ENCODE measurements around the gene SRC. TPM values are rescaled to one million over a fixed set of nuclear protein-coding genes. Genes with fewer than 3 reads are reported as not detected.

SRC gene
- total RNA-seq, 1 experiment from 2014 or later, result 7.6 TPM

GRCh38 chr20:37443596-37443995, 97.7 kb downstream of the SRC start:
- DNase-seq (ENCODE audit: low read depth in 1 of 2, low spot score in 2 of 2), result no peak
- H3K27ac ChIP-seq, result no peak overlapping the region
- H3K4me1 ChIP-seq (replicated peaks), result no peaks in the 10 kb centered on the region
- no peaks in the 10 kb centered on the region for H3K9me3 ChIP-seq (replicated peaks)
- peaks cover 7% of the 10 kb centered on the region; the same call in 1 of the 2 replicates for H3K27me3 ChIP-seq (replicated peaks)
- H3K36me3 ChIP-seq, result no peaks in the 10 kb centered on the region
- H3K4me3 ChIP-seq, result no peak overlapping the region

GRCh38 chr20:37445041-37445440, 99.1 kb downstream of the SRC start:
- no peak for DNase-seq (ENCODE audit: low read depth in 1 of 2, low spot score in 2 of 2)
- Histone ChIP-seq H3K9me3 (replicated peaks) (no peaks in the 10 kb centered on the region), H3K4me1 (replicated peaks) (no peaks in the 10 kb centered on the region), H3K4me3 (no peak overlapping the region), H3K36me3 (no peaks in the 10 kb centered on the region), H3K27ac (no peak overlapping the region), H3K27me3 (replicated peaks) (peaks cover 7% of the 10 kb centered on the region; the same call in 1 of the 2 replicates)

- Histone ChIP-seq H3K36me3 (no peaks in the 10 kb centered on the region), H3K27ac (no peak overlapping the region), H3K4me1 (replicated peaks) (no peaks in the 10 kb centered on the region), H3K27me3 (replicated peaks) (peaks cover 2% of the 10 kb centered on the region; the same call in 1 of the 2 replicates), H3K4me3 (no peak overlapping the region), H3K9me3 (replicated peaks) (no peaks in the 10 kb centered on the region)
- no peak for DNase-seq (ENCODE audit: low read depth in 1 of 2, low spot score in 2 of 2)
Observed at GRCh38 chr20:37446286-37447032, 100.5 kb downstream of the SRC start.

- no peak overlapping the region for H3K27ac ChIP-seq
- H3K27me3 ChIP-seq (replicated peaks), result peaks cover 2% of the 10 kb centered on the region; the same call in 1 of the 2 replicates
- H3K4me1 ChIP-seq (replicated peaks), result no peaks in the 10 kb centered on the region
Observed at GRCh38 chr20:37447688-37448087, 101.7 kb downstream of the SRC start.

GRCh38 chr20:37449276-37449675, 103.3 kb downstream of the SRC start:
- Histone ChIP-seq H3K36me3 (no peaks in the 10 kb centered on the region), H3K27ac (no peak overlapping the region), H3K4me1 (replicated peaks) (no peaks in the 10 kb centered on the region), H3K27me3 (replicated peaks) (peaks cover 2% of the 10 kb centered on the region; the same call in 1 of the 2 replicates), H3K9me3 (replicated peaks) (no peaks in the 10 kb centered on the region), H3K4me3 (no peak overlapping the region)
- DNase-seq (ENCODE audit: low read depth in 1 of 2, low spot score in 2 of 2), result no peak

More at GRCh38 chr20:37447688-37448087, 101.7 kb downstream of the SRC start:
- Histone ChIP-seq H3K4me3 (no peak overlapping the region), H3K9me3 (replicated peaks) (no peaks in the 10 kb centered on the region), H3K36me3 (no peaks in the 10 kb centered on the region)
- no peak for DNase-seq (ENCODE audit: low read depth in 1 of 2, low spot score in 2 of 2)

GRCh38 chr20:37450344-37450743, 104.4 kb downstream of the SRC start:
- Histone ChIP-seq H3K4me3 (no peak overlapping the region), H3K9me3 (replicated peaks) (no peaks in the 10 kb centered on the region), H3K36me3 (no peaks in the 10 kb centered on the region), H3K4me1 (replicated peaks) (no peaks in the 10 kb centered on the region), H3K27me3 (replicated peaks) (peaks cover 2% of the 10 kb centered on the region; the same call in 1 of the 2 replicates), H3K27ac (no peak overlapping the region)
- DNase-seq (ENCODE audit: low read depth in 1 of 2, low spot score in 2 of 2), result no peak

GRCh38 chr20:37451616-37452015, 105.7 kb downstream of the SRC start:
- Histone ChIP-seq H3K4me3 (no peak overlapping the region), H3K4me1 (replicated peaks) (no peaks in the 10 kb centered on the region), H3K9me3 (replicated peaks) (no peaks in the 10 kb centered on the region), H3K27me3 (replicated peaks) (peaks cover 4% of the 10 kb centered on the region), H3K27ac (no peak overlapping the region), H3K36me3 (no peaks in the 10 kb centered on the region)
- DNase-seq (ENCODE audit: low read depth in 1 of 2, low spot score in 2 of 2), result no peak

GRCh38 chr20:37452236-37452635, 106.3 kb downstream of the SRC start:
- H3K4me3 ChIP-seq, result no peak overlapping the region
- no peak for DNase-seq (ENCODE audit: low read depth in 1 of 2, low spot score in 2 of 2)
- H3K36me3 ChIP-seq, result no peaks in the 10 kb centered on the region
- no peaks in the 10 kb centered on the region for H3K4me1 ChIP-seq (replicated peaks)
- no peak overlapping the region for H3K27ac ChIP-seq
- no peaks in the 10 kb centered on the region; the same call in 1 of the 2 replicates for H3K9me3 ChIP-seq (replicated peaks)
- peaks cover 4% of the 10 kb centered on the region; the same call in 1 of the 2 replicates for H3K27me3 ChIP-seq (replicated peaks)

- Histone ChIP-seq H3K4me1 (replicated peaks) (no peaks in the 10 kb centered on the region), H3K4me3 (no peak overlapping the region), H3K27ac (no peak overlapping the region), H3K9me3 (replicated peaks) (no peaks in the 10 kb centered on the region; the same call in 1 of the 2 replicates), H3K27me3 (replicated peaks) (peaks cover 9% of the 10 kb centered on the region; the same call in 1 of the 2 replicates), H3K36me3 (no peaks in the 10 kb centered on the region)
- DNase-seq (ENCODE audit: low read depth in 1 of 2, low spot score in 2 of 2), result no peak
Observed at GRCh38 chr20:37453288-37453687, 107.3 kb downstream of the SRC start.

GRCh38 chr20:37453836-37454235, 107.9 kb downstream of the SRC start:
- Histone ChIP-seq H3K36me3 (no peaks in the 10 kb centered on the region), H3K4me1 (replicated peaks) (no peaks in the 10 kb centered on the region), H3K4me3 (no peak overlapping the region), H3K27me3 (replicated peaks) (peaks cover 9% of the 10 kb centered on the region; the same call in 1 of the 2 replicates), H3K9me3 (replicated peaks) (no peaks in the 10 kb centered on the region; the same call in 1 of the 2 replicates), H3K27ac (no peak overlapping the region)
- DNase-seq (ENCODE audit: low read depth in 1 of 2, low spot score in 2 of 2), result no peak

- Histone ChIP-seq H3K27me3 (replicated peaks) (peaks cover 9% of the 10 kb centered on the region; the same call in 1 of the 2 replicates), H3K9me3 (replicated peaks) (no peaks in the 10 kb centered on the region; the same call in 1 of the 2 replicates), H3K36me3 (no peaks in the 10 kb centered on the region), H3K27ac (no peak overlapping the region), H3K4me1 (replicated peaks) (no peaks in the 10 kb centered on the region), H3K4me3 (no peak overlapping the region)
- no peak for DNase-seq (ENCODE audit: low read depth in 1 of 2, low spot score in 2 of 2)
Observed at GRCh38 chr20:37454636-37455385, 108.9 kb downstream of the SRC start.
